ENCODE data around the gene POLR3G.

DNA sequence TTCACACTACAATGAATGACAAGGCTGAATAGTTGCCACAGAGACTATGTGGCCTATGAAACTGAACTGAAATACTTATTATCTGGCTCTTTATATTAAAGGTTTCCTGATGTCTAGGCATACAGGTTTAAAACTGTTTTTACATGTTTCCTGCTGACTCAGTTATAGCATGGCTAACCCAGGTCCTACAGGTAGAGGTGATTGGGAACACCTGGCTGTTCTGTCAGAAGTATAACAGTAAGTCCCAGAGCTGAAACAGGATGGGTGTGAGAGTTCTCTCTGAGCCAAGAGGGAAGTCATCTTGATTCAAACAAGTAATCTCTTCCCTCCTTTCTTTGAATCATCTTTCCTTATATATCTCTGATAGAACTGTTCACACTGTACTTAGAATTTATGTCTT is 79.0 kb downstream of the POLR3G start:
- no peak for TF ChIP-seq CTCF (IDR thresholded peaks at IDR 0.05)
- no peak for TF ChIP-seq POLR2A (IDR thresholded peaks at IDR 0.05)

All from right lobe of liver (tissue), 4 donors.